ENCODE results near the gene AK1. TPM values are rescaled to one million over a fixed set of nuclear protein-coding genes. Genes with fewer than 3 reads are reported as not detected.
A peak's percentile ranks its signal among the peaks of the same experiment; 100 is the strongest.

AK1 gene
- total and polyA plus RNA-seq, 2 of the 13 experiments (the other 11 are each of a cell fraction or from before 2014, with no cell fraction given): 19.1 to 32.8 TPM

GRCh38 chr9:127869310-127870152 is 7.9 kb downstream of the AK1 start (continued):
- no peak for TF ChIP-seq HMGXB3 (CRISPR knock-in tag; IDR thresholded peaks at IDR 0.05; ENCODE audit: borderline replicate concordance)
- no peak for TF ChIP-seq ONECUT2 (CRISPR knock-in tag; IDR thresholded peaks at IDR 0.05)
- no peak for TF ChIP-seq REL (CRISPR knock-in tag; conservative IDR thresholded peaks at IDR 0.05)
- TF ChIP-seq IRF9 (CRISPR knock-in tag; IDR thresholded peaks at IDR 0.05; ENCODE audit: borderline replicate concordance): peak; percentile 34; the same call in 1 of the 2 replicates
- no peak for TF ChIP-seq FOXA1 (IDR thresholded peaks at IDR 0.05)
- no peak for TF ChIP-seq FOXA1 (CRISPR knock-in tag; IDR thresholded peaks at IDR 0.05)
- TF ChIP-seq BRCA1 (CRISPR knock-in tag; IDR thresholded peaks at IDR 0.05): no peak
- no peak for TF ChIP-seq ZNF772 (CRISPR knock-in tag; IDR thresholded peaks at IDR 0.05)
- TF ChIP-seq SOX13 (IDR thresholded peaks at IDR 0.05): no peak
- TF ChIP-seq SOX13 (CRISPR knock-in tag; conservative IDR thresholded peaks at IDR 0.05 in 1 of 2, IDR thresholded peaks at IDR 0.05 in 1 of 2): peak in 1 of 2 experiments; percentile 16; a peak in 1 of 4 replicates
- no peak for TF ChIP-seq ZNF121 (CRISPR knock-in tag; IDR thresholded peaks at IDR 0.05)
- TF ChIP-seq TBP (CRISPR knock-in tag; IDR thresholded peaks at IDR 0.05): no peak
- no peak for TF ChIP-seq ZSCAN30 (CRISPR knock-in tag; IDR thresholded peaks at IDR 0.05)
- no peak for TF ChIP-seq PHF20 (CRISPR knock-in tag; IDR thresholded peaks at IDR 0.05)
- TF ChIP-seq ZNF780A (CRISPR knock-in tag; IDR thresholded peaks at IDR 0.05): no peak
- no peak for TF ChIP-seq CBX5 (CRISPR knock-in tag; IDR thresholded peaks at IDR 0.05; ENCODE audit: borderline replicate concordance)
- 0 out of 2 replicates have a peak, but pooled peaks have one; percentile 40 for TF ChIP-seq ZBTB26 (CRISPR knock-in tag; IDR thresholded peaks at IDR 0.05; ENCODE audit: borderline replicate concordance)
- no peak for TF ChIP-seq ZNF883 (CRISPR knock-in tag; IDR thresholded peaks at IDR 0.05; ENCODE audit: not compliant biosample characterization)
- TF ChIP-seq XRCC5 (optimal IDR thresholded peaks at IDR 0.05; ENCODE audit: low read length): peak; percentile 76
- peak; percentile 34; the same call in 1 of the 2 replicates for TF ChIP-seq RXRB (CRISPR knock-in tag; IDR thresholded peaks at IDR 0.05; ENCODE audit: borderline replicate concordance)
- no peak for TF ChIP-seq ZNF414 (CRISPR knock-in tag; IDR thresholded peaks at IDR 0.05)
- no peak for TF ChIP-seq MTF2 (CRISPR knock-in tag; IDR thresholded peaks at IDR 0.05; ENCODE audit: borderline replicate concordance)
- no peak for TF ChIP-seq MXD4 (CRISPR knock-in tag; IDR thresholded peaks at IDR 0.05)
- TF ChIP-seq SP5 (CRISPR knock-in tag; IDR thresholded peaks at IDR 0.05; ENCODE audit: borderline replicate concordance, low read depth): no peak

Data from HepG2 (cell line).